NCI-H128 (cell line): ENCODE measurements around the gene NTPCR.
A peak's percentile ranks its signal among the peaks of the same experiment; 100 is the strongest.
"Not testable (repeated sequence)": the region's sequence is repeated elsewhere in the genome, so short reads cannot be mapped to it uniquely, and the experiment has no call there.

Source experiments
- DNase-seq: peaks from one replicate; lab custom pipeline; 2025; ENCODE audit not compliant: unreplicated experiment; lab: John Stamatoyannopoulos, UW

The NTPCR gene, protein sequence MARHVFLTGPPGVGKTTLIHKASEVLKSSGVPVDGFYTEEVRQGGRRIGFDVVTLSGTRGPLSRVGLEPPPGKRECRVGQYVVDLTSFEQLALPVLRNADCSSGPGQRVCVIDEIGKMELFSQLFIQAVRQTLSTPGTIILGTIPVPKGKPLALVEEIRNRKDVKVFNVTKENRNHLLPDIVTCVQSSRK

DNA sequence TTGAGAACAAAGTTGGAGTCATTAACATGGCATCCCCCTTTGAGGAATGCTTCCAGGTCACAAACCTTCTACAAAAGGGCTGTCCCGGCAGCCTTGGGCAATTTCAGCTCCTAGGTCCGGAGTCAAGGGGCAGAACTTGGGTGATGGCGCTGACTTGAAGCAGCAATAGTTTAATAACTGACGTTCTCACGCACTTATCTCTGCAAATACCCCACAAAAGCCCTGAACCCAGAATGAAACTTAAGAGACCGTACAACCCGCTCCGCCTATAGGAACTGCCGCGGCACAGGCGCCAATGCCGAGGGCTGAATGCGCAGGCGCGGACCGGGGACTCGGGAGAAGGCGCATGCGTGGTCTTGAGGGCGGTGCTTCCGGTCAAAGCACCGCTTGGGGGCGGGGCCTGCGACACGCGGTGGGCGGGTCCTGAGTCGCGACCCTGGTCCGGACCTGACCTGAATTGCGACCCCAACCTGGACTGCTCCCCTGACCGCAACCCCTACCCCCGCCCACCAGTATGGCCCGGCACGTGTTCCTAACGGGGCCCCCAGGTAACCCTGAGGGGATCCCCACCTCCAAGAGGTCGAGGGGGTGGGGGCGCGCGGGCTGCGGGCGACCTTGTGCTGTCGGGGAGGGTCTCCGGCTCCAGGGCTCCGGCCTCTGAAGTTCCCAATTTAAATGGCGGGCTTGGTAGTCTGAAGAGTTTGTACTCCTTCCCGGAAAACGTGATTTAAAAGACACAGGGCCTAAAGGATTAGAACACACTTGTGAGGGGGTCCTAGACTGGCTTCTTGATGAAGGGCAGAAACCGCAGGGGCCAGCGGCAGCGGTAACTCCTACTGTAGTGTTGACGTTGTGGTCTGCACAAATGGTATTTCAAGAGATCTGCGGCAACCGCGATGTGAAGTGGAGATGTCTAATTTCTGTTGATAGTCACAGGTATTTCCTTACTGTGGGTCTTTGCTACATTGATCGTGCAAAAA lies at the start of gene NTPCR:
TSS of gene NTPCR (plus strand) at position 415 of the 980 bp plus-strand sequence. CDS start at position 515, 100 bp downstream.
- peak; percentile 93 for DNase-seq

DNA sequence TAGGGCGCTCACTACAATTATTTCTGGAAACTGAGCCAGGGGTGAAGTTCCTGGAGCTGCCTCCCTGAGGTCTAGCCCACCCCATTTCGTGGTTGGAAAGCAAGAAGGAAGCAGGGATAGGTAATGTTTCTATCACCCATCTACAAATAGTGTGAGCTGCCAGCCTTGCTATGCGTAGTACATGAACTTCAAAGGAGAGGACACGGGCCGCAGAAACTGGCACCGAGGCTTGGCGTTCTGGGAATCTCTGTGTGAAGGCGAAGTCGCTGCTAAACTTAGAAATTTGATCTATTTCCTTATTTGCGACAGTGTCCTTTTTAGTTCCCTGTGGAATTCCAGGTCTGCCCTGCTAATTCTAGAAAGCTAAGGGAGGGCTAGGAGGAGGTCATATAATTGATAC lies 49.6 kb upstream of the NTPCR start:
- no peak for DNase-seq

DNA sequence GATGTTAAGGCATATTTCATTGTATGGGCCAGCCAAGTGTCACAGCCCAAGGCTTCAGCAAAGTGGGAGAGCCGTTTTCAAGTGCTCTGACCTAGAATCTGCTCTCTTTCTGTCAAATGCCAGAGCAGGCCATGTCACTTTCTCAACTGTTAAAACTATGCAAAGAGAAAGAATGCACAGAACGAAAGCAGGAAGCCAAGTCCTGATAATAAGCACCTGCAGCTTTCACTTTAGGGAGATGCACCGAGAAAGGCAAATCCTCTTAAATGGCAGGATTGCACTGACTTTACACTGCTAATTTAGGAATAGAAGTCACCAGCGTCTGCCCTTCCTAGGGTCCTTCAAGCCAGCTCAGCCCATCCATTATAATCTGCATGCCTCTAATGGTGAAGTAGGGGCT lies 49.2 kb upstream of the NTPCR start:
- no peak for DNase-seq

DNA sequence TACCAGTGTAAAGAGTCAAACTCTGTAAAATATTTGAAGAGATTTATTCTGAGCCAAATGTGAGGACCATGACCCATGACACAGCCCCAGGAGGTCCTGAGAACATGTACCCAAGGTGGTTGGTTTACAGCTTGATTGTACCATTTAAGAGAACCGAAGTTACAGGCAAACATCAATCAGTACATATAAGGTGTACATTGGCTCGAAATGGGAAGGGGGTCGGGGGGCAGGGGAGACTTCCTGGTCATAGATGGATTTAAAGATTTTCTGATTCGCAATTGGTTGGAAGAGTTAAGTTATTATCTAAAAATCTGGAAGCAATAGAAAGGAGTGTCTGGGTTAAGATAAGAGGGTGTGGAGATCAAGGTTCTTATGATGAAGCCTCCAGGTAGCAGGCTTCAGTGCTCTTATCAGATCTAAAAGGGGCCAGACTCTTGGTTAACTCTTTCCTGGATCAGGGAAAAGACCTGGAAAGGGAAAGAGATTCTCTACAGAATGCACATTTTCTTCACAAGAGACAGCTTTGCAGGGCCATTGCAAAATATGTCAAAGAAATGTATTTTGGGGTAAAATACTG lies 47.5 kb upstream of the NTPCR start:
- no peak for DNase-seq

DNA sequence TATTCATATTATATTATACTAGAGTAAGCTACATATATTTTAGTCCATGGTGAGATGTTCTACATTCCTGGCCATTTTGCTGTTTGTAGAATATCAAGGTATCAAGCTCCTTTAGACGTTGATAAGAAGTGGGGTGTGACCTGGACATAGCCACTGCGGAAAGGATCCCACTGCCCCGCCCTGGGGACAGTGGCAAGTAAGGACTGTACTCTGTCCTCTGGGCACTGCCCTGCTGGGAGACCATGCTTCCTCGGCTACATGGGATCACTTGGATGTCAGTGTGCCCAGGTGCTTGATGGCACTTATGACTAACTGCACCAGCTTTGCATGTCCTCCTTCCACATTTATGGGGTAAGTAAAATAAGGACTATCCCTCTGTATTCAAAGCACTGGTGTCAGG lies 46.3 kb upstream of the NTPCR start:
- DNase-seq: no peak

DNA sequence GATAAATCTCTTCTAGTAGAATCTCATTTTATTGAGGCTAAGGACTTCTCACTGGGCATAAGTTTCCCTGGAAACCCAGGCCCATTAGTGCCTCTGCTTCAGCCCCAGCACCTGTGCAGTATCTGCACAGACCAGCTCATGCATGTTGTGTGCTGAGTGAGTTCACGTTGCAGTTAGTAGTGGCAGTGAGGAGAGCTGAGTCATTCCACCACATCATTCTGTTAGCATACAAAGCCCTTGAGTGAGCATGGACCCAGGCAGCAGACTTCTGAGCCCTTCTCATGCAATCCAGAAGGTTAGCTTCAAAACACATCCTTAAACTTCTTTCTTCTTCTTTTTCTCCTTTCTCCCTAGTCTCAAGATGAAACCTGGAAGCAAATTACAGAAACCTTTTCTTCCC lies 45.8 kb upstream of the NTPCR start:
- DNase-seq: no peak

DNA sequence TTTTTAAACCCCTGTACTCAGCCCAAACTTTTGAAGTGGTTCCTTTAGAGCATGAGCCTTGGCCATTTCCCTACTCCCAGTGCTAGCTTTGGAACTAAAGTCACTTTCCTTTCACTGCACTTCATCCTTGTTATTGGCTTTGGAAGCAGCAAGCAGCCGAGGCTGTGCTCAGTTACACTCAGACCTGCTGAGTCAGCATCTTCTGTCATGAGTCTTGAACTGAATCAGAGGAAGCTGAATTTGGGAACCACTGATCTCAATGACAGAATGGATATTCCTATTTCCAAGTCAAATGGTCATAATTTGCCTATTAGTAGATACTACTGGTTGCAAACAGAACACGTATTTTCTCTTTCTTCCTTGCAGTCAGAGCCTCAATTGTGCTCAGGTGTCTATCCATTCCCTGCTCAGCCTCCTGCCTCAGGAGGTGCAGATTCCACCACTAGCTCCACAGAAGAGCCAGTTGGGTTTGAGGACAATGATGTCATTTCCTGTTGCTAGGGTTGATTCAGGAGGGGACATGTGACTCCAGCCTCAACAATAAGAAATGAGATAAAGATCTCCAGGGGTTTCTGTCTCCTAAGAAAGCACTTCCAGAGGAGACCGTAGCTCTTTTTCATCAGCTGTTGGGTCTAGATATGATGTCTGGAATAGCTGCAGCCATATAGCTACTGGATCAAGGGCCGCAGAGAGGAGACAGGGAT lies 44.9 kb upstream of the NTPCR start:
- DNase-seq: no peak

DNA sequence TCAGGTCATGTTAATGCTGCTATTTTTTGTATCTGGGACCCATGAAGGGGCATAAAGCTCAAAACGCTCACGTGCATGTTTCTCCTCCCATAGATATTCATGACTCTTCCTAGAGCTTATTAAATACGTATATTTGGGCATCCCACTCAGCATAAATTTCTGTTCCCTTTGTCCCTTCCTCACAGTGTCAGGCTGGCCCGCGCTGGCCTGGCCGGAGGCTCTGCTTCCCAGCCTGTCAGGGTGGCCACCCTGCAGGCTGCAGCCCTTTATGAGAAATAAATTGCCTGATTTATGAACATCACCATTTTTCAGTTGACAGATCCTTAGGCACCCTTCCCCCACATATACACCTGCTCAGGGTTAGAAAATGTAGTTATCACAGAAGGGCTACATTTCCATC lies 44.0 kb upstream of the NTPCR start:
- no peak for DNase-seq

DNA sequence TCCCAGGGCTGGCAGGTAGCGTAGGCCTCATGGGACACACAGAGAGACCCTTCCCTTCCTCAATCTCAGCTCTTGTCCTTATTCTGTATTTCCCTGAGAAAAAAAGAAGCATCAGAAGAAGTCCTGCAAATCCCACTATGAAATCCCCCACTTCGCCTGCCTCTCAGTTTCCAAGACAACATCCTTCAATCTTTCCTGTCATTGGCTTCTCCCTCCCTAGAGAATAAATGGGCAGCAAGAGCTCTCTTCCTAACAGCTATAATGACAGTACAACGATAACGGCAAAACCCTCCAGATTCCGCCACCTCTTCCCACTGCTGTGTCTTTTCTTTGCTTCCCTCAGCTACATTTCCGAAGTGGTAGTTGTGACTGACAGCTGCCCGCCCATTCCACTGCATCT lies 41.6 kb upstream of the NTPCR start:
- DNase-seq: no peak

DNA sequence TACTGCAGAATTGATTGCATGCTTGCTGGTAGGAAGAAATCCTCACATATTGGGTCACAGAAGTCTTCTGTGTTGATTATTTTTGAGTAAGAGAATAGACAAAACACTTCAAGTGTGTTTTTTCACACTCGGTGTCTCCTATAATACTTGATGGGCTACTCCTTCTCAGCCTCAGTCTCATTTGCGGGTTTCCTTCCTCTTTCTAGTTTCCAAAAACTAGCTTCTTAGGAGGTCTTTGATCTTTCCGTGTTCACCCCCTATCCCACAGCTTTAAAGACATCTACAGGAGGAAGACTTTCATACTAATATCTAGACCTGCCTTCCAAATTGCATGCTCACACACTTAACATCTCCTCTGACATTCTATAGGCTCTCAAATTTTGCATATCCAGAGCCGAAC lies 40.7 kb upstream of the NTPCR start:
- no peak for DNase-seq

DNA sequence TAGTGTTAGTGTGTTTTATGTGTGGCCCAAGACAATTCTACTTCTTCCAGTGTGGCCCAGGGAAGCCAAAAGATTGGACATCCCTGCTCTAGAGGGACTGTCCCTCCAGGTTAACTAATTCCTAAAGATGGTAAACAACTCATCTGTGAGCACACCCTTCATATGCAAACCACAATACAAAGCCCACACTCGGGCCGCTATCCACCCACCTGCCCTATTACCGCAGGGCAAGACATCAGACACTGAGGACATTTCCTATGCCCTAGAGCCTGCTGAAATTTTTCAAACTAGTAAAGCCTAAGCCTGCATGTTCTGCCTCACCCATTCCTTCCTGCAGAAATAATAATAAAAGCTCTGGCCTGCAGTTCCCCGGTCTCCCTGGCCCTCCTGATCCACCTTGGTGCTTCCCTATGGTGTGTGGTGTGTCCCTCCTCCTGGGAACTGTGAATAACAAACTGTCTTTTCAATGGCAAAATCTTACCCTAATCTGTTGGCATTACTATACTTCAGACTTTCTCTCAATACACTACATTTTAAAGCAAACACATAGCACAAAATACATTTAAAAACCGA lies 39.3 kb upstream of the NTPCR start:
- no peak for DNase-seq

DNA sequence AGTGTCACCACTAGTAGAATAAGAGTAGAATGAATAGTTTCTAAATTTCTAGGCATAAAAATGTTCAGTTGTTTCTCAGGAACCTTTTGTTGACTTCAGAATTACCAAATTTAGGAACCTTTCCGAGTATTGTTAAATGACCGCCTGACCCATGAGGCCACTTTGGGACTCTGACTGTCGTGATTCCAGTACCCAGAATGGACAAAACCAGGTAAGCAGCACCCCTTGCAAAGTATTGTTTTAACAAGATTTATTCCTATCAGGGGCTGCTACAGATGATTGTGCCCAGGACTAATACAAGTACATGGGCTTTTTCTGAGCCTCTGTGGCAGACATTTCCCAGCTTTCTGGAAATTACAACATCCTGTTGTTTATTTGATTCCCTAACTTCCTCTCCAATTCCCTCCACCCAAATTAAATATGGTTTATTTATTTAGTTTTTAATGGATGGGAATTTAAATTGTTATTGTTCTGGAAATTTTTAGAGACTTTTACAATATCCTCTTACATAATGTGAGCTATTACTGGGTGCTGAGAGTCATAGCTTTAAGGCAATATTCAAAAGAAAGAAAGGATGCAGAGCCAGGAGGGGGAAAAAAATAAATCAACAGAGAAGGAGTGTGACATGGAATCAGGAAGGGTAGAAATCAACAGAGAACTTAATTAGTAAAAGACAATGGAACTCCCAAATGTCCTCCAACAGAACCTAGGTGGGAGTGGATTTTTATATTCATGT lies 37.4 kb upstream of the NTPCR start:
- no peak for DNase-seq

DNA sequence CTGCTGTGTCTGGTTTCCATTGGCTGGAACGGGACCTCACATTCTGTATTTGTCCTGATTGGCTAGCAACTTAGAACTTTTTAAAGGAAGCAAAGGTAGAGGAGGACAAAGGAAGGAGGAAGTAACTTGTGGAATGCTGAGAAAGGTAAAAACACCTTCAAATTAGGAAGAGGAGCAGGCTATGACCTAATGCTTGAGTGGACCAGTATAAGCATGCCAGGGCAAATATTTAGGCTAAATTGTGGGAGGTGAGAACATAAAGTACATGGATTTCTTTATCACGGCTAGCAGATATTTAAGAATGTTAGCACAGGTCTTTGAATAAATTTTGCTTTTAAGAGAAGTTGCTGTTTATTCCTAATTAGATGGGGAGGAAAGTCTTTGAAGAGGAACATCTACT lies 36.1 kb upstream of the NTPCR start:
- DNase-seq: not testable (repeated sequence)

DNA sequence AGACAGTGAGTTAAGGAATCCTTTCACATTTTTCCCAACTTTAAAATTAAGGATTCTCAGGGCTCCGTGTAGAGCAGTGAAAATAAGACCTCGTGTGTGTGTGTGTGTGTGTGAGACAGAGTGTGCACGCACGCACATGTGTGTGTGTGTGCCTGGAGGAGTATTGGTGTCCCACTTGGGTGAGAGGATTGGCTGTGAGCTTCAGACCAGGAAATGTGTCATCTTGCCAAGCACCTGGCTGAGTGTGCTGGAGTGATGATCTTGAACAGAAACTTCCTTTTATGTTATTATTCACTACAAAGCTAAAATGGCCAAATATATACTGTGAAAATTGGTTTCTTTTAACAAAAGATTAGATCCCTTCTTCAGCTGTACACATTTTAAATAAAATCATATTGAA lies 35.2 kb upstream of the NTPCR start:
- no peak for DNase-seq

DNA sequence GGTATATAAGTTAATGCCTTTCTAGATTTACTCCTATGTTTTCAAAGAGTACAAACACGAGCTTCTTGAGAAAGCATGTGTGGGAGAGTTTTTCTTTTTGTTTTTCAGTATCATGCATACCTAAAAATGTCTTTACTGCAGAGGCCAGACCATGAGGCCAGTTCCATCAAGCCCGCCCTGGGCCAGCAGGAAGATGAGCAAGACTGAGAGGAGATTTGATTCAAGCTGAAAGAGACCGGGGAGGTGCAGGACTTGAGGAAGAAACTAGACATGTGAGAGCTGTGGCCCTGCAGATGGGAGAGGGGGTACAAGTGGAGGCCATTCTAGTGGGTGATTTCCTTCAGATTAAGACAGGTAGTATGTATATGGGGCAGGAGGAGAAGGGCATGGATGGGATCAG lies 33.4 kb upstream of the NTPCR start:
- no peak for DNase-seq

DNA sequence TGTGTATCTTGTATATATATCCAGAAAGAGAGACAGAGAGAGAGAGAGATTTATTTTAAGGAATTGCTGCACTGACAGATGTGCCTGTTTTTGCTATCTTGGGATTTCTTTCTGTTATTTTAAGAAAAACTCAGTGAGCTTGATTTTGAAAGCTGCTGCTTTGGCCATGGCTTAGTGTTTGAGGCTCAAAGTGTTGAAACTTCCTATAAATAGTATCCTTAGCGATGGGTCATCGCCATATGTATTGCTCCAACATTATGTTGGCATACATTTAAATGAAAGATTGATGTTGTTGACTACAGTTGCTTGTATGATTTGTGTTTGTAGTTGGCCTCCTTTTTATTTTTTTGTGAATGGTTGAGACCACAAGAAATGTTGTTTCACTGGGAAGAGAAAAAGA lies 29.0 kb upstream of the NTPCR start:
- no peak for DNase-seq

DNA sequence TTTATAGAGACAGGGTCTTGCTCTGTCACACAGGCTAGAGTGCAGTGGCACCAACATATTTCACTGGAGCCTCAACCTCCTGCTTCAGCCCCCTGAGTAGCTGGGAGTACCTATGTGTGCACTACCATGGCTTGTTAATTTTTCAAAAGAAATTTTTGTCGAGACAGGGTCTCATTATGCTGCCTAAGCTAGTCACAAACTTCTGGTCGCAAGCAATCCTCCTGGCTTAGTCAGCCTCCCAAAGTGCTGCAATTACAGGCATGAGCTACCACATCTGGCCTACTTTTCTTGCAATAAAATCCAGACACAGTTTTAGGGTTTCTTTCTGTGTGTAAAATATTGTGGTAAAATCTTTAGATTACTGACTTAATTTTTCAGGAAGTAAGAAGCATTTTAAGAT lies 27.9 kb upstream of the NTPCR start:
- no peak for DNase-seq

DNA sequence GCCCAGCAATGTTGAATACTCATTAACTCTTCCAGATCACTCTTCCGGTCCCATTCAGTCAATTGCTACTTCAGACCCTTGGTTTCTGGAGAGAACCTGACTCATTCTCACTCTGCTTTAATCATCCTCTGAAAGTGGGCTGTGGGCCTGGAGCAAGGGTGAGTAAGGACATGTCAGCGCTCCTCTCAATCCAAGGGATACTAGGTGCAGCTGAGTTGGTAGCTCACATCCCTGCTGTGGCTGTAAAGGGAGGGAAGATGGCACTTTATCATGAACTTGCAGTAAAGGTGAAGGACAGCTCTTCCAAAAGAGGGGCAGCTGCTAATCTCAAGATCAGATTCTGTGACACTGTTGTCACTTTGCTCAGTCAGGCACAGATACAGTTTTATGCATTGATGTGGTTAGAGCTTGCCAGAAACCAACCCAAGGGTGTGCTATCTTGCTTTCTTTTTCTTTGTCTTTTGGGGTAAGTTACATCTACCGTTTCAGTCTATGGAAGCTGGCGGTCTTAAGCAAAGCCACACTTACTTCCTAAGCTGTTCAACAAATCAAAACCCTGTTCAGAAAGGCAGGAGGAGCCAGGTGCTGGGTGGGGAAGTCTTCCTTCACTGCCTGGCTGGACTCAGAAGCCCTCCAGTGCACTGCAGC lies 26.5 kb upstream of the NTPCR start:
- DNase-seq: no peak

DNA sequence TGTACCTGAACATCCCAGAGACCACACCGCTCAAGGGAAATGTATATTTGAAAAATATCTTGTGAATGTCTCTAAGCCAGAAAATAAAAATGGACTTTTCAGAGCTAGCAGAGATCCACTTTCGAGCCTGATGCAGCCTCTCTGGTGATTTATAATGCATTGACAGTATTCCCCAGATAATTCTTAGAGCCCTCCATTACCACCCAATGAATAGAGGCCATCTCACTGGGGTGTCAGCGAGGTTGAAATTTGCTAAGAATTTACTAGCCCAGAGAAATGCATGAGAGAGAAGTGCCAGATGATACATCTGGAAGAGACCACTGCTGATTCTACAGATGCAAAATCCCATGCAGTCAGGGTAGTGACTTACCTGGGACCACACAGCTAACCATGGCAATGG lies 25.5 kb upstream of the NTPCR start:
- DNase-seq: no peak
